ENCODE data around the gene BST1.

- no peak for TF ChIP-seq CTCF (conservative IDR thresholded peaks at IDR 0.05; ENCODE audit: low read depth in 2 of 2)
- no peak for TF ChIP-seq ETS1 (IDR thresholded peaks at IDR 0.05)
- TF ChIP-seq EZH2phosphoT487 (IDR thresholded peaks at IDR 0.05; ENCODE audit: unreplicated experiment), result no peak
These were observed 46.8 kb upstream of the BST1 start for GRCh38 chr4:15656038-15656470.

Measured in GM23338 (cell line).